Superior temporal gyrus (tissue), 1 donor: ENCODE data around the gene SLCO4A1.

Experiments
- DNase-seq: peaks from one replicate; pipeline ENCODE4 v3.0.0-alpha.2; 2016; ENCODE audit errors: extremely low spot score

SLCO4A1 gene

GRCh38 chr20:62716198-62716940 lies 74.1 kb downstream of the SLCO4A1 start:
- no peak for DNase-seq

DNA sequence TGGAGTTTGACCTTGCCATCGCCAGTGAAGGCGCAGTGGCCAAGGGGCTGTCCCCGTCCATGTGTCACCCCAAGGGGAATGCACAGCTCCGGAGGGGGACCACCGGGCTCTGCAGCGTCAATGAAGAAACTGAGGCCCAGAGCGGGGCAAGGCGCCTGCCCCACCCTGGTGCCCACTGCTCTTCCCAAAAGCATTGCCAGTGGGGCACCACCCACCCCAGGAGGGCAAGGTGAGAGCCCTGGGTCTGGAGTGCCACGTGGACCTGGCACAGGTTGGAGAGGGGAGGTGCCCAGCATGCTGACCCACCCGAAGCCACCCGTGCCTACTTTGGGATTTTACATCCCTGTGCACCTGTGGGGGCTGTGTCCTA lies 74.6 kb downstream of the SLCO4A1 start:
- no peak for DNase-seq

DNA sequence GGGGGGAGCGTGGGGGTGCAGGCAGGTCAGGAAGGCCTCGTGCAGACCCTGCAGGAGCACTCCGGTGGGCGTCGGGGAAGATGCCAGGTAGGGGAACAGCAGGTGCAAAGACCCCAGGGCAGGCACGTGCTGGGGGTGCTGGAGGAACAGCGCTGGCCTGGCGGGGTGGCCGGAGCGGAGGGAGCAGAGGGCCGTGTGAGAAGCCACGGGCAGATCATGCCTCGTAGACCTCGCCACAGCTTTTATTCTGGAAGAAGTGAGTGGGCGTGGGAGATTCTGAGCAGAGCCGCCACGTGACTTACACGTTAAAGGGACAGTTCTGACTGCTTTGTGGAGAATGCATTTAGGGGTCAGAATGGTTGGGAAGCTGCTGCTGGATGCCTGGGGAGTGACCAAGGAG lies 75.6 kb downstream of the SLCO4A1 start:
- no peak for DNase-seq

GRCh38 chr20:62718546-62718945 lies 76.2 kb downstream of the SLCO4A1 start:
- DNase-seq, result no peak

DNA sequence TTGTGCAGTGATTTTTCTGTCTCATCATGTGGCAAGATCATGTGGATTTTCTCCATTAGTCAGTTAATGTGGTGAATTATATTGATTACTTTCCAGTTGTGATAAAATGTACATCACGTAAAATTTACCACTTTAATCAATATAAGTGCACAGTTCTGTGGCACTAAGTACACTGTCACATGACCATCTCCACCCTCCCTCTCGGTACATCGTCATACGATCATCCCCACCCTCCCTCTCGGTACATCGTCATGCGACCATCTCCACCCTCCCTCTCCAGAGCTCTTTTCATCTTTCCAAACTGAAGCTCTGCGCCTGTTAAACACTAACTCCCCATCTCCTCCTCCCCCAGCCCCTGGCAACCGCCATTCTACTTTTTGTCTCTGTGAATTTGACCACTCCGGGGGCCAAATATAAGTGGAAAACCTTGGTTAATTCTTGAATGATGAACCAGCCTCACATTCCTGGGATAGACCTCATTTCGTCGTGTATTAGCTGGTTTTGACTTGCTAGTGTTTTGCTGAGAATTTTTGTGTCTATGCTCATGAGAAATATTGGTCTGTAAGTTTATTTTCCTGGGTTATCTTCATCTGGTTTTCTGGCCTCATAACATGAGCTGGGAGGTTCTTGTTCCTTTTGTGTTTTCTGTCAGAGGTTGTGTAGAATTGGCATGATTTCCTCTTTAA lies 77.1 kb downstream of the SLCO4A1 start:
- no peak for DNase-seq
